GM12878 (cell line): ENCODE measurements around the gene SLFNL1. TPM values are rescaled to one million over a fixed set of nuclear protein-coding genes. Genes with fewer than 3 reads are reported as not detected.

Experiments used
- ATAC-seq: fragments of 200-7000 bp; cut with Tn5 transposase; 3 replicates; pipeline ENCODE4 v1.9.1; 2020; ENCODE audit warnings: mild to moderate bottlenecking, moderate library complexity
- BruUV-seq: library from RNA; stranded (reverse); fragments of 400-500 nt; replicated peaks from 2 replicates; lab custom pipeline; 2021; lab: Mats Ljungman, UMichigan
- CTCF ChIA-PET: fragments of 300-600 bp; sonication (Branson Sonifier 250); formaldehyde crosslinking; extraction: SDS; loops from one replicate; lab custom pipeline; 2021; ENCODE audit warnings: inconsistent platforms; lab: Yijun Ruan, JAX
- POLR2A ChIA-PET: fragments of 350-600 bp; formaldehyde crosslinking; extraction: SDS; loops from one replicate; lab custom pipeline; 2021; ENCODE audit warnings: inconsistent platforms; lab: Charles Lee
- RAD21 ChIA-PET: fragments of 300-600 bp; sonication (Branson Sonifier 250); formaldehyde crosslinking; loops from one replicate; lab custom pipeline; 2023; ENCODE audit warnings: antibody characterized with exemption; ENCODE audit not compliant: unreplicated experiment; lab: Charles Lee
- SMC1A ChIA-PET: fragments of 300-600 bp; sonication (Branson Sonifier 250); formaldehyde crosslinking; loops from one replicate; lab custom pipeline; 2023; ENCODE audit not compliant: unreplicated experiment, uncharacterized antibody; lab: Charles Lee
- DNase-seq: peaks from one replicate; pipeline ENCODE4 v3.0.0-alpha.2; 2011; ENCODE audit warnings: low read depth, low spot score
- FAIRE-seq: peaks from 3 replicates; lab custom pipeline; 2011; peaks lifted over from hg19 to GRCh38; lab: Jason Lieb, UNC
- H2AFZ ChIP-seq: 2 replicates; pipeline ENCODE4 v1.6.0; 2011; ENCODE audit warnings: low read depth, low read length, control low read depth; ENCODE audit not compliant: control insufficient read depth
- H3K27ac ChIP-seq: 2 replicates; pipeline ENCODE4 v1.5.1; 2011; ENCODE audit warnings: control low read depth; ENCODE audit not compliant: control insufficient read depth, insufficient read depth
- H3K27me3 ChIP-seq, 2 experiments: replicated peaks in 1 of 2; 2 replicates each; pipeline versions ENCODE4 v1.6.0 to v1.6.1; 2011; ENCODE audit warnings: low read length in 1 of 2; ENCODE audit not compliant: control insufficient read depth in 2 of 2, insufficient read depth in 2 of 2
- H3K36me3 ChIP-seq, 2 experiments: 2 replicates each; pipeline ENCODE4 v1.5.1; 2011; ENCODE audit warnings: low read length in 1 of 2; ENCODE audit not compliant: control insufficient read depth in 2 of 2, insufficient read depth in 2 of 2
- H3K4me1 ChIP-seq: 2 replicates; pipeline ENCODE4 v1.6.1; 2011; ENCODE audit warnings: mild to moderate bottlenecking, low read length, moderate library complexity, mixed read lengths; ENCODE audit not compliant: control insufficient read depth, insufficient read depth
- H3K4me2 ChIP-seq: 2 replicates; pipeline ENCODE4 v1.6.0; 2011; ENCODE audit warnings: control low read depth; ENCODE audit not compliant: control insufficient read depth, insufficient read depth
- H3K4me3 ChIP-seq: fragments of 200-600 bp; sonication (generic); 2 replicates; pipeline ENCODE4 v1.5.1; 2016
- H3K79me2 ChIP-seq: 2 replicates; pipeline ENCODE4 v1.6.0; 2011; ENCODE audit warnings: low read length; ENCODE audit not compliant: control insufficient read depth, insufficient read depth
- H3K9ac ChIP-seq: 2 replicates; pipeline ENCODE4 v1.8.0; 2011; ENCODE audit warnings: low read length, control low read depth, mixed read lengths; ENCODE audit not compliant: control insufficient read depth, insufficient read depth
- H3K9me3 ChIP-seq: replicated peaks from 3 replicates; pipeline ENCODE4 v1.5.1; 2011; ENCODE audit warnings: mild to moderate bottlenecking, low read length; ENCODE audit not compliant: control insufficient read depth, insufficient read depth
- H4K20me1 ChIP-seq: 2 replicates; pipeline ENCODE4 v1.6.0; 2011; ENCODE audit not compliant: control insufficient read depth, insufficient read depth
- BCL3 ChIP-seq: IDR thresholded peaks from 2 replicates; pipeline ENCODE4 v1.6.1; 2011; ENCODE audit warnings: borderline replicate concordance, low read depth, mild to moderate bottlenecking, moderate library complexity, low read length; ENCODE audit not compliant: insufficient read depth, poor library complexity, severe bottlenecking
- CBFB ChIP-seq: IDR thresholded peaks from 2 replicates; pipeline ENCODE4 v1.6.1; 2016; ENCODE audit warnings: antibody characterized with exemption, low read depth
- CREM ChIP-seq: IDR thresholded peaks from 2 replicates; pipeline ENCODE4 v1.6.1; 2014; ENCODE audit warnings: antibody characterized with exemption, low read depth
- ETV6 ChIP-seq, 2 experiments: fragments of 450-650 bp in 1 of 2; IDR thresholded peaks in 1 of 2; conservative IDR thresholded peaks in 1 of 2; 2 replicates each; pipeline ENCODE4 v1.6.1; 2014; ENCODE audit warnings: antibody characterized with exemption in 1 of 2, borderline replicate concordance in 1 of 2, low read depth in 1 of 2, mild to moderate bottlenecking in 1 of 2, moderate library complexity in 1 of 2
- FOS ChIP-seq: IDR thresholded peaks from 3 replicates; pipeline ENCODE4 v1.6.1; 2011; ENCODE audit warnings: borderline replicate concordance; ENCODE audit not compliant: insufficient read length; ENCODE audit errors: extremely low read depth
- MEF2A ChIP-seq: IDR thresholded peaks from 2 replicates; pipeline ENCODE4 v1.6.1; 2011; ENCODE audit warnings: low read depth, mild to moderate bottlenecking, low read length, moderate library complexity; ENCODE audit not compliant: insufficient read depth
- NFIC ChIP-seq: IDR thresholded peaks from 2 replicates; pipeline ENCODE4 v1.6.1; 2012; ENCODE audit warnings: low read depth, mild to moderate bottlenecking, inconsistent platforms, low read length, moderate library complexity
- NFYB ChIP-seq: IDR thresholded peaks from 2 replicates; pipeline ENCODE4 v1.6.1; 2011; ENCODE audit warnings: low read depth, mild to moderate bottlenecking, low read length, improper control_type of control experiment, moderate library complexity; ENCODE audit not compliant: insufficient read depth
- SMC3 ChIP-seq: IDR thresholded peaks from 2 replicates; pipeline ENCODE4 v1.6.1; 2011; ENCODE audit warnings: low read length, improper control_type of control experiment, borderline replicate concordance
- TARDBP ChIP-seq: IDR thresholded peaks from 2 replicates; pipeline ENCODE4 v1.6.1; 2016; ENCODE audit warnings: borderline replicate concordance
- ZBTB11 ChIP-seq: fragments of 450-650 bp; formaldehyde crosslinking; IDR thresholded peaks from 2 replicates; pipeline ENCODE4 v1.5.0; 2022; ENCODE audit warnings: mild to moderate bottlenecking, missing genetic modification characterization
- WGBS: methylation state at CpG from one replicate; pipeline ENCODE4 v1.1.6; 2016; ENCODE audit warnings: low lambda C conversion rate; ENCODE audit not compliant: insufficient replicate concordance, insufficient coverage; ENCODE audit errors: missing lambda C conversion rate; 5-methylcytosine and 5-hydroxymethylcytosine counted together
- in situ Hi-C: fragments of 300-500 bp; cut with MboI; formaldehyde crosslinking; loops from 9 replicates; pipeline ENCODE4 v1.14.3; 2018; ENCODE audit warnings: mixed read lengths
- intact Hi-C: fragments of 100-400 bp; cut with micrococcal nuclease; formaldehyde crosslinking; loops from one replicate; pipeline ENCODE4 v1.14.2; 2022; ENCODE audit not compliant: unreplicated experiment
- polyA plus RNA-seq, 11 experiments: library from polyadenylated mRNA; depleted of rRNA in 4 of 11; unstranded in 6 of 11; stranded (reverse) in 5 of 11; fragments of >200 nt; fragmentation: Nextera tagmentation in 4 of 11; fragmentation: Illumina TruSeq in 1 of 11; extraction: Ambion mirVana in 4 of 11; extraction: Trizol in 1 of 11; gene quantifications; 1 replicate in 1 of 11; 2 replicates in 10 of 11; pipeline versions ENCODE4 v1.2.1 to v1.2.3, GENCODE V29; 2011 to 2016; ENCODE audit warnings: inconsistent platforms in 2 of 11, missing spikeins in 2 of 11, low read depth in 1 of 11
- total RNA-seq, 4 experiments: library from RNA; depleted of rRNA in 3 of 4; stranded (reverse); fragments of >200 nt in 3 of 4; fragmentation: Illumina TruSeq in 1 of 4; extraction: Trizol in 1 of 4; gene quantifications; 2 replicates each; pipeline versions ENCODE4 v1.2.1 to v1.2.3, GENCODE V29; 2013 to 2021

Gene SLFNL1
- total and polyA plus RNA-seq, 10 of the 15 experiments (the other 5 are each of a cell fraction or from before 2014, with no cell fraction given): 0.05 to 0.98 (median 0.16) TPM; not detected in 2

DNA sequence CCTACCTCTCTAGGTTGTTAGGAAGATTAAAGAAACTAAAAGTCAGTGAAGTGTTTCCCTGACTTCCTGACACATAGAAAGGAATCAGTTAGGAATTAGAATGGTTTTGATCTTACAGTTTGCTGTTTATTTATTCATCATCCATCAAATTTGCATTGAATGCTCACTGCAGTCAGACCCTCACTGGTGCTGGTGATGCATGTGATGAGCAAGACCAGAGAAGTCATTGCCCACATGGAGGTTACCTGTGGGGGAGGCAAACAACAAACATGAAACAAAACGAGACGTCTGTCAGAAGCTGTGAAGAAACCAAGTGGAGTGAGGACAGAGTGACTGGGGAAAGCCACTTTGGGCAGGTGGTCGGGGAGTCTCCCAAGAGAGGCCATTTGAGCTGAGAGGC, 35.6 kb downstream of the SLFNL1 start:
- POLR2A ChIA-PET: interaction anchor here (0.6 kb wide), 1 partner anchor 284 kb away, joined by 3 read pairs; no protein-coding TSS in a partner anchor
- no peaks in the 10 kb centered on the region; the same call in 1 of the 2 replicates for H4K20me1 ChIP-seq
- in situ Hi-C loops: no loop called here
- H3K27ac ChIP-seq: no peak overlapping the region
- FAIRE-seq (no peak), ATAC-seq (no peak), DNase-seq (no peak)
- peaks cover 32% of the 10 kb centered on the region for H3K79me2 ChIP-seq
- BruUV-seq: no TSS peak
- intact Hi-C loops: no loop called here
- H3K4me3 ChIP-seq: no peak overlapping the region
- SMC1A ChIA-PET: interaction anchor here (2.2 kb wide), 1 partner anchor 18 kb away, joined by 8 read pairs; no protein-coding TSS in a partner anchor
- H3K9ac ChIP-seq: no peak overlapping the region
- RAD21 ChIA-PET: no interaction called here
- no peak for TF ChIP-seq SMC3
- peaks cover 4% of the 10 kb centered on the region; the same call in 1 of the 2 replicates for H3K4me1 ChIP-seq
- H3K4me2 ChIP-seq: no peak overlapping the region
- peaks cover 18 to 25% of the 10 kb centered on the region in 2 experiments for H3K36me3 ChIP-seq
- H3K27me3 ChIP-seq: no peaks in the 10 kb centered on the region
- WGBS: 34% methylated on average over 3 of the region's 3 CpGs
- H3K9me3 ChIP-seq: no peaks in the 10 kb centered on the region
- no peak overlapping the region for H2AFZ ChIP-seq
- CTCF ChIA-PET: interaction anchor here (1.2 to 2.5 kb wide), 3 partner anchors 16 to 38 kb away, joined by 3 to 9 read pairs (median 4); no protein-coding TSS in a partner anchor

DNA sequence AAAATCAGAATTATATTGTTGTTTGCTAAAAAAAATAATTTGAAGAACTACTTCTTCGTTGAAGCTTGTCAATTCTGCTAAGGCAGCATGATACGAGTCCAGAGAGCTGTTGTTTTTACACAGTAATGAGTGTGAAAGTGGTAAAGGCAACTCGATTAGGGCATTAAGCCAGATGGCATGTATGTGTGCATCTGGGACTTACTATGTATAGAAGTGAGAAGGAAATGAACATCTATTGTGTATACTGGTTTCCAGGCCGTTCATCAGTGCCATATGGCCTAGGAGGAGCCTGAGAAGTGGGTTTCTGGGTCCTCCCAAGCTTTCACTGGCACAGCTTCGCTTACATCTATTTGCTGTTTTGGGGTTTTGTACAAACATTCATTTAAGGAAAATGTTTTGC, 36.4 kb downstream of the SLFNL1 start:
- SMC1A ChIA-PET: interaction anchor here (2.2 to 3.2 kb wide), 2 partner anchors 10 to 18 kb away, joined by 8 to 13 read pairs; no protein-coding TSS in a partner anchor

More for the DNA sequence above, 36.4 kb downstream of the SLFNL1 start:
- no TSS peak for BruUV-seq
- WGBS: 70% methylated on average over 5 of the region's 5 CpGs
- H3K27me3 ChIP-seq: no peaks in the 10 kb centered on the region
- no peak for FAIRE-seq
- no peak for TF ChIP-seq FOS
- no peak for TF ChIP-seq ETV6 (conservative IDR thresholded peaks at IDR 0.05 in 1 of 2, IDR thresholded peaks at IDR 0.05 in 1 of 2; ENCODE audit: borderline replicate concordance in 1 of 2, low read depth in 1 of 2)
- TF ChIP-seq NFYB: no peak
- no peak for TF ChIP-seq ZBTB11 (CRISPR knock-in tag)
- TF ChIP-seq TARDBP: no peak
- TF ChIP-seq BCL3: no peak
- TF ChIP-seq NFIC: no peak
- no peak for TF ChIP-seq MEF2A
- TF ChIP-seq CREM: no peak
- no peak for TF ChIP-seq CBFB
- TF ChIP-seq, all 136 proteins: peak for 0
- CTCF ChIA-PET: interaction anchor here (1.1 to 2.5 kb wide), 3 partner anchors 16 to 37 kb away, joined by 4 to 9 read pairs (median 4); no protein-coding TSS in a partner anchor
- RAD21 ChIA-PET: interaction anchor here (1.8 kb wide), 1 partner anchor 19 kb away, joined by 8 read pairs; no protein-coding TSS in a partner anchor
- POLR2A ChIA-PET: no interaction called here
- DNase-seq: no peak
- no peaks in the 10 kb centered on the region; the same call in 1 of the 2 replicates for H4K20me1 ChIP-seq
- H3K9ac ChIP-seq: no peak overlapping the region
- H3K4me3 ChIP-seq: no peak overlapping the region
- H3K36me3 ChIP-seq: peaks cover 18 to 25% of the 10 kb centered on the region in 2 experiments
- ATAC-seq: no peak
- H3K27ac ChIP-seq: no peak overlapping the region
- H3K79me2 ChIP-seq: peaks cover 40% of the 10 kb centered on the region
- intact Hi-C loops: no loop called here
- peaks cover 4% of the 10 kb centered on the region; the same call in 1 of the 2 replicates for H3K4me1 ChIP-seq
- no peak overlapping the region for H3K4me2 ChIP-seq
- H3K9me3 ChIP-seq: no peaks in the 10 kb centered on the region
- H2AFZ ChIP-seq: no peak overlapping the region
- in situ Hi-C loops: no loop called here
